ACC112 (cell line): ENCODE results near the gene MUS81.
A peak's percentile ranks its signal among the peaks of the same experiment; 100 is the strongest.

Experiments
- H2AFZ ChIP-seq: fragments of 200-600 bp; sonication (generic); one replicate; pipeline ENCODE4 v1.6.0; 2017; ENCODE audit warnings: antibody characterized with exemption, low read length; ENCODE audit not compliant: unreplicated experiment
- H3K27ac ChIP-seq: fragments of 200-600 bp; sonication (generic); 2 replicates; pipeline ENCODE4 v1.5.1; 2014; ENCODE audit warnings: low read depth, mild to moderate bottlenecking, antibody characterized with exemption, low read length, moderate library complexity
- H3K27me3 ChIP-seq: fragments of 200-600 bp; sonication (generic); 2 replicates; pipeline ENCODE4 v1.6.1; 2014; ENCODE audit warnings: mild to moderate bottlenecking, antibody characterized with exemption, low read length, moderate library complexity, mixed read lengths; ENCODE audit not compliant: insufficient read depth
- H3K36me3 ChIP-seq: fragments of 200-600 bp; sonication (generic); 2 replicates; pipeline ENCODE4 v1.6.1; 2016; ENCODE audit warnings: mild to moderate bottlenecking, antibody characterized with exemption, low read length, moderate library complexity, mixed read lengths; ENCODE audit not compliant: insufficient read depth
- H3K4me1 ChIP-seq: fragments of 200-600 bp; sonication (generic); one replicate; pipeline ENCODE4 v1.6.1; 2016; ENCODE audit warnings: low read length, mixed read lengths; ENCODE audit not compliant: insufficient read depth, unreplicated experiment, control insufficient read depth
- H3K4me3 ChIP-seq: fragments of 200-600 bp; sonication (generic); 2 replicates; pipeline ENCODE4 v1.5.1; 2014; ENCODE audit warnings: mild to moderate bottlenecking, low read depth, low read length
- H3K79me2 ChIP-seq: fragments of 200-600 bp; sonication (generic); one replicate; pipeline ENCODE4 v1.6.0; 2016; ENCODE audit warnings: low read length; ENCODE audit not compliant: control insufficient read depth, unreplicated experiment, insufficient read depth

The MUS81 gene

DNA sequence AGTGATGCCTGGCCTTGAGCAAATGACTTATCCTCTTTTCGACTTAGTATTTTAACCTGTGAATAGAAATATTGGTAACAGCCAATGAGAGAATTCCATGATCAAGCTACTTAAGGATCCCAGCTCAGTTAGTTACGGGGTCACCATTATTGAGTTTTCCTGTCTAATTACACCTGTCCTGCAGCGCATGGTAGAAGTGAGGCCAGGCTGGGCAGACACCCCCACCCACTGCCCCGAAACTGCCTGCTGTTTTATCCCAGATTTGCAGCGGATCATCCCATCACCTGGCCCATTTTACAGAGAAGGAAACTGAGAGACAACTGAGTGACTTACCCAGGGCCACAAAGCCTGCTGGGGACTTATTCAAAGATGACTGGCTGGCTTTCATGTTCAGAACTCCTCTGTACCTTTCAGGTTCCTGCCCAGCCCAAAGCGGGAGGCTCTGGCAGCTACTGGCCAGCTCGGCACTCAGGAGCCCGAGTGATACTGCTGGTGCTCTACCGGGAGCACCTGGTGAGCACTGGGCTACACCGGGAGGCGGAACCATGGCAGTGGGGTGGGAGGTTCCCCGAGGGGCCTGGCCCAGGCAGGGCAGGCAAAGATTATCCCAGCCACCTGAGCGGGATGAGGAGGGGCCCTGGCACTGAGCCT lies 1.4 kb downstream of the MUS81 start:
- 0 out of 2 replicates have a peak overlapping the region, but pooled peaks have one; percentile 94 for H3K27ac ChIP-seq
- H3K4me1 ChIP-seq = peaks cover 19% of the 10 kb centered on the region
- H3K27me3 ChIP-seq = no peaks in the 10 kb centered on the region
- H3K4me3 ChIP-seq = peak overlapping the region; percentile 99
- no peak overlapping the region for H2AFZ ChIP-seq
- peaks cover 11% of the 10 kb centered on the region; the same call in 1 of the 2 replicates for H3K36me3 ChIP-seq
- H3K79me2 ChIP-seq = peaks cover 34% of the 10 kb centered on the region

DNA sequence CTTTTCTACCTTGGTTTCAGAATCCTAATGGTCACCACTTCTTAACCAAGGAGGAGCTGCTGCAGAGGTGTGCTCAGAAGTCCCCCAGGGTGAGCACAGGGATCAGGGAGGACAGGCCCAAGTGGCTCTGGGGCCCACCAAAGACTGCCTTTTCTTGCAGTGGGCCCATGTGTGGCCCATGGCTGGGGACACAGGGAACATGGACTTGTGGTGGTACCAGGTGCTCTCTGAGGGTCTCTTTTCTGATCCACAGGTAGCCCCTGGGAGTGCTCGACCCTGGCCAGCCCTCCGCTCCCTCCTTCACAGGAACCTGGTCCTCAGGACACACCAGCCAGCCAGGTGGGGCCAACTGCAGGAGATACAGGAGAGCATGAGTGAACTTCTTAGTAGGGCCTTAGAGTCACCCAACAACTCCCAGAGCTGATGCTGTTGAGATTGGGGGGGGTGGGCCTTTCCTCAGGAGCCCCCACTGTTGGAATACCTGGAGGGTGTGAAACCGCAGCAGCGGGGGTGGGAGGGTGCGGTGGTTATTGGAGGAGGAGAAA lies 2.0 kb downstream of the MUS81 start:
- Histone ChIP-seq H3K79me2 (peaks cover 28% of the 10 kb centered on the region), H3K36me3 (peaks cover 15% of the 10 kb centered on the region; the same call in 1 of the 2 replicates), H3K27ac (no peak overlapping the region)

DNA sequence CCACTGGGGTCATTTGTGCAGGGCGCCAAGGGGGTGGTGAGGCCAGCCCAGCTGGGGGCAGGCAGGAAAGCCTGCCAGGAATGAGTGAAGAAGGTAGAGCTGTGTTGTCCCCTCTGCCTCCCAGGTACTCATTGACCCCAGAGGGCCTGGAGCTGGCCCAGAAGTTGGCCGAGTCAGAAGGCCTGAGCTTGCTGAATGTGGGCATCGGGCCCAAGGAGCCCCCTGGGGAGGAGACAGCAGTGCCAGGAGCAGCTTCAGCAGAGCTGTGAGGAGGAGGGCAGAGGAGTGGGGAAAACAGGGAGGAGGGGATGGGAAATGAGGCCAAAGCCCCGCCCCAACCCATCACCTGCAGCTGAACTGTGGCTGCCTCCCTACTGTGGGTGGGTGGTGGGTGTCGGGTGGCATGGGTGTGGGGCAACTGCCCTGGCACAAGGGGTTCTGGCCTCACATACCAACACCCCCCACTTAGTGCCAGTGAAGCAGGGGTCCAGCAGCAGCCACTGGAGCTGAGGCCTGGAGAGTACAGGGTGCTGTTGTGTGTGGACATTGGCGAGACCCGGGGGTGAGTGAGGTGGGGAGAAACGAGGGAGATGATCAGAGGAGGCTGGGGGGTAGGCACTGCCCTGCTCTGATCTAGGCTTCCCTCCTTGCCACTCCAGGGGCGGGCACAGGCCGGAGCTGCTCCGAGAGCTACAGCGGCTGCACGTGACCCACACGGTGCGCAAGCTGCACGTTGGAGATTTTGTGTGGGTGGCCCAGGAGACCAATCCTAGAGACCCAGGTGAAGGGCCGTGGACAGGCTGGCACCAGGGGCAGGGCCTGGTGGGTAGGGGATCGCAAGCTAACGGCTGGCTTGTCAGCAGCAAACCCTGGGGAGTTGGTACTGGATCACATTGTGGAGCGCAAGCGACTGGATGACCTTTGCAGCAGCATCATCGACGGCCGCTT lies 3.0 kb downstream of the MUS81 start:
- Histone ChIP-seq H3K27me3 (no peaks in the 10 kb centered on the region), H3K4me3 (no peak overlapping the region), H3K4me1 (peaks cover 19% of the 10 kb centered on the region), H3K79me2 (peaks cover 21% of the 10 kb centered on the region), H3K36me3 (peaks cover 25% of the 10 kb centered on the region; the same call in 1 of the 2 replicates), H2AFZ (no peak overlapping the region), H3K27ac (no peak overlapping the region)

More for the DNA sequence above, 2.0 kb downstream of the MUS81 start:
- Histone ChIP-seq H3K4me1 (peaks cover 19% of the 10 kb centered on the region), H3K4me3 (peak overlapping the region; percentile 99), H3K27me3 (no peaks in the 10 kb centered on the region), H2AFZ (no peak overlapping the region)

DNA sequence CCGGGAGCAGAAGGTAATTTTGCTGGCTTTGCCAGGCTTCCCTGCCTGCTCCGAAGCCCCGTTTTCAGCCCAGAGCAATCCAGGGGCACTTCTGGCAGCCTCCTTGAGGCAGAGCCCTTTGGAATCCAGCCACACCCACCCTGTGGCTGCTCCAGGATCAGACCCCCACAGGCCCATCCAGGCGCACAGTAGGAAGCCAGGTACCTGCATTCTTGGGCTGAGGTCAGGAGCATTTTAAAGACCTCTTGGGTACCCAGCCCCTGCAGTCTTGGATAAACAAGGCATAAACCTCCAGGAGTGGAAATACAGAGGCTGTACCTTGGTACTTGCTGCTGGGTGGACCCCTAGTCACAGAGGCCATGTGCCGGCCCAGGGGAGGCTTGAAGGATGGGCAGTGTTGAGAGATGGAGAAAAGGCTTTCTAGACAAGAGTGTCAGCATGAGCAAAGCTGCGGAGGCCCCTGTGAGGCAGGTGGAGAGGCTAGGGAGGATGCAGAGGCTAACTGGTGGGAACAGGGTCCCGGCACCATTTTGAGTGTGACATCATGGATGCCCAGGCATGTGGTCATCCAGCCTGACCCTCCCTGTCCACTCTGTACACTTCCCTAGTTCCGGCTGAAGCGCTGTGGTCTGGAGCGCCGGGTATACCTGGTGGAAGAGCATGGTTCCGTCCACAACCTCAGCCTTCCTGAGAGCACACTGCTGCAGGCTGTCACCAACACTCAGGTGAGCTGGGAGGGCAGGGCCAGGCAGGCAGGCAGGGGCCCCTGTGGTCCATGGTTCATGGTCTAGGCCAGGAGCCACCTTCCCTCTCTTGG lies 3.9 kb downstream of the MUS81 start:
- H3K27me3 ChIP-seq = no peaks in the 10 kb centered on the region
- H2AFZ ChIP-seq = no peak overlapping the region
- H3K4me3 ChIP-seq = no peak overlapping the region
- no peak overlapping the region for H3K27ac ChIP-seq
- peaks cover 26% of the 10 kb centered on the region; the same call in 1 of the 2 replicates for H3K36me3 ChIP-seq
- peaks cover 21% of the 10 kb centered on the region for H3K79me2 ChIP-seq
- H3K4me1 ChIP-seq = peaks cover 23% of the 10 kb centered on the region

DNA sequence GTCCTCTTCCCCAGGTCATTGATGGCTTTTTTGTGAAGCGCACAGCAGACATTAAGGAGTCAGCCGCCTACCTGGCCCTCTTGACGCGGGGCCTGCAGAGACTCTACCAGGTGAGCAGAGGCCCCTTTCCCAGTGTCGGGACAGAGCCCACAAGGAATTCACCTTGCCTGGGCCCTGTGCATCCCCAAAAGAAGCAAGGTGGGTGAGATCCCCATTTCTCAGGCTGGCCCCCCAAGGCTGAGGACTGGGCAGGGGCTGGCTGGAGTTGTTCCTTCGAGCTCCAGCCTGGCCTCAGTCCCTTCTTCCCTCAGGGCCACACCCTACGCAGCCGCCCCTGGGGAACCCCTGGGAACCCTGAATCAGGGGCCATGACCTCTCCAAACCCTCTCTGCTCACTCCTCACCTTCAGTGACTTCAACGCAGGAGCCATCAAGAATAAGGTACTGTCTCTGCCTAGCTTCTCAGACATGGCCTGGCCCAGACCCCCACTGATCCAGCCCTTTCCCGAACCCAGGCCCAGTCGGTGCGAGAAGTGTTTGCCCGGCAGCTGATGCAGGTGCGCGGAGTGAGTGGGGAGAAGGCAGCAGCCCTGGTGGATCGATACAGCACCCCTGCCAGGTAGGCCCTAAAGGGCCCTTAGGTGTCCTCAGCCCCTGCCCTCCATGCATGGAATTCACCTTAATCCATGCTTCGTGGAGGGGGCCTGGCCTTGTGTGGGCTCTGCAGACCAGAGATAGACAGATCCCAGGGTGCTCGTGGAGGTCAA lies 4.7 kb downstream of the MUS81 start:
- Histone ChIP-seq H3K27me3 (no peaks in the 10 kb centered on the region), H3K27ac (no peak overlapping the region)

DNA sequence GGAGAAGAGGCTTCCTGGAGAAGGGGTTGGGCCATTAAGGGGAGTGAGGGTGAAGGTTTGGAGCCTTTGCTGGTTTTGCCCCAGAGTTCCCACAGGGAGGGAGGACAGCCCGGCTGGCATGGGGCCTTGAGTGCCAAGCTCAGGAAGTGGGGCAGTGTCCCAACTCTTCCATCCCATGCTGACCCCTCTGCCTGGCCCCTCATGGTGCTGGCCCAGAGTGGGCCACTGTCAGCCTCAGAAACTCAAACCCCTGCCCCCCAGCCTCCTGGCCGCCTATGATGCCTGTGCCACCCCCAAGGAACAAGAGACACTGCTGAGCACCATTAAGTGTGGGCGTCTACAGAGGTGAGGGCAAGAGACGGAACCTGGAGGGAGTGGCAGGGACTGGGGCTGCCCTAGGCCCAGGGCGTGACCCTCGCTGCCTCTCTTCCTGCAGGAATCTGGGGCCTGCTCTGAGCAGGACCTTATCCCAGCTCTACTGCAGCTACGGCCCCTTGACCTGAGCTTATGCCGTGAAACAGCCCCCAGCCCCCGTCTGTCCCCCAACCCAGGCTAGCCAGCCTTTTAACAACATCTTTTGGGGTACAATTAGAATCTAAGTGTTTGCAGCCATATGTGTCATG lies 5.4 kb downstream of the MUS81 start:
- Histone ChIP-seq H3K79me2 (peaks cover 22% of the 10 kb centered on the region), H3K4me3 (no peak overlapping the region), H3K27ac (no peak overlapping the region), H3K4me1 (peaks cover 26% of the 10 kb centered on the region), H2AFZ (no peak overlapping the region), H3K27me3 (no peaks in the 10 kb centered on the region), H3K36me3 (peaks cover 26% of the 10 kb centered on the region; the same call in 1 of the 2 replicates)

More for the DNA sequence above, 4.7 kb downstream of the MUS81 start:
- peaks cover 20% of the 10 kb centered on the region for H3K4me1 ChIP-seq
- no peak overlapping the region for H2AFZ ChIP-seq
- H3K36me3 ChIP-seq = peaks cover 26% of the 10 kb centered on the region; the same call in 1 of the 2 replicates
- H3K4me3 ChIP-seq = no peak overlapping the region
- H3K79me2 ChIP-seq = peaks cover 21% of the 10 kb centered on the region

DNA sequence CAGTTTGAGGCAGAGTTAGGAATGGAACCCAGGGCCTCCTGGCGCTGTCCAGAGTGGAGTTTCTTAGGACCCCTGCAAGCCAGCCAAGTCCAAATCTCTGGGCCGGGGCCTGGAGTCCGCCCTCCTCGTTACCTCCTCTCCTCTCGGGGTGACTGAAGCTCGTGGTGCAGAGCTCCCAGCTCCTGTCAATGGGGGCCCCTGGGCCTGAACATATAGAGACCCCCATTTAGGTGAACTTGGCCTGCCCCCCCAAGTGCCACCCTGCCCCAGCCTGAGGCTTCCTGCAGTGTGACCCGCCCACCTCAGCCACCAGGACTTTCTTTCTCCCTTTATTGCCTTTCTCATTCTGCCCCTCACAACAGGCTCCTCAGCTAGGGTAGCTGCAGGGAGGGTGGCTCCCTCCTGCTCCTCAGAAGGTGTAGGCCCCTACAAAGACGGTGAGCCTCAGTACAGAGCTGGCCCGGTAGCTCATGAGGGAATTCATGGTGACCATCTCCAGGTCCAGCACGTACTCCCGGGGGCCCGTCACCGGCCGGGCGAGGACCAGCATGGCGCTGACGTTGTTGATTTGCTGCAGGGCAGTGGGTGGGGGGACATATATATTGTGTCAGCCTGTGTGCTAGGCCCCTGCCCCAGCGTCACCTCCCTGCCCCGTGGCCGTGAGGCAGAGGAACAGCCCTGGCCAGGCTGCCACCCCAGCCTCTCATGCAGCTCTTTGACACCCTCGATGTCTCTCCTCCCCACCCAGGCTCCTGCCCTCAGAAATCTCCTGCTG lies 6.5 kb downstream of the MUS81 start:
- Histone ChIP-seq H3K27ac (no peak overlapping the region), H3K36me3 (peaks cover 26% of the 10 kb centered on the region; the same call in 1 of the 2 replicates), H3K79me2 (peaks cover 26% of the 10 kb centered on the region), H3K4me1 (peaks cover 33% of the 10 kb centered on the region), H3K27me3 (no peaks in the 10 kb centered on the region), H2AFZ (no peak overlapping the region), H3K4me3 (no peak overlapping the region)

DNA sequence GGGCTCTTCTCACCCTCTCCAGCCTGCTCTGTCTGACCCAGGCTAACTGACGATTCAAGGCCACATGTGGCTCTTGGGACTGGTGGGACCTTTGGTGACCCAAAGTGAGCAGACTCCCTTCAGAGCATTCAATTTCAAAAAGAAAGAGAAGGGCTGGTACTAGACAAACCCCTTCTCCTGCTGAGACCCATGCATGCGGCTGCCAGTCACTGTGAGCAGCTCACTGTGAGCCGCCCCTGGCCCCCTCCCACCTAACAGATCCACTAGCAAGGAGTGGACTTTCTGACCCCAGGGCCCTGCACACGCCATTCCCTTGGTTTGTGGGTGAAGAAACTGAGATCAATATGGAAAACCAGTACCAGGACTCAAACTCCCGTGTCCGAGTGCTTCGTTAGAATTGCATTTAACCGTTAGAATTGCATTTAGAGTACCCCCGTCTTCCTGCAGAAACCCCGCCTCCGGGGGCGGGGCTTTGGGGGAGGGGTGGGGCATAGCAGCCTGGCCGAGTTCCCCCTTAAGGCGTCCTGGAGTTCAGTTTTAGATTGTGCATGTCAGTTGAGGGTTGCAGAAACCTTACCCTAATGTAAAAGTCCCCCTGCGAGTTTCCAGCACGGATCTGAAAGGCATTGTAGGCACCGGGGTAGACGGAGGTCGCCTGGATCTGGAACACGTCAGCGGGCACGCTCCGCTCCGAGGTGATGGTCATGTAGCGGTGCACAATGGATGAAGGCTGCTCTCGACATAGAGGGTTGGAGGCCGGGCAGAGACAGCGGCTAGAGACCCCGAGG lies 7.2 kb downstream of the MUS81 start:
- H3K4me3 ChIP-seq = no peak overlapping the region
- H3K27ac ChIP-seq = no peak overlapping the region
- peaks cover 26% of the 10 kb centered on the region; the same call in 1 of the 2 replicates for H3K36me3 ChIP-seq
- H3K4me1 ChIP-seq = peaks cover 28% of the 10 kb centered on the region
- H3K79me2 ChIP-seq = peaks cover 26% of the 10 kb centered on the region
- H2AFZ ChIP-seq = no peak overlapping the region
- no peaks in the 10 kb centered on the region for H3K27me3 ChIP-seq
